Right lobe of liver (tissue), 4 donors: ENCODE measurements around the gene PGA3.

Experiments
- CTCF ChIP-seq, 4 donors: fragments of 200-600 bp in 3 of 4; fragments of 450-650 bp in 1 of 4; IDR thresholded peaks; one replicate each; pipeline versions ENCODE4 v1.5.1 to v1.8.0; 2016 to 2022; ENCODE audit warnings: antibody characterized with exemption in 4 of 4, mild to moderate bottlenecking in 2 of 4
- POLR2A ChIP-seq: fragments of 450-650 bp; IDR thresholded peaks from one replicate; pipeline ENCODE4 v1.6.1; 2017; ENCODE audit warnings: antibody characterized with exemption, mild to moderate bottlenecking
- donor health status: DM: no; HTN: no; CAD: no.
- donor health status: DM: no; HTN: no; CAD: no.
- donor health status: DM: no; HTN: yes; CAD: no.

GRCh38 chr11:61198948-61199523 lies 4.3 kb upstream of the PGA3 start:
- TF ChIP-seq CTCF (IDR thresholded peaks at IDR 0.05) (no peak), POLR2A (no peak)
